ENCODE data around the gene VPS13D.

The VPS13D gene

GRCh38 chr1:12301518-12302237 is 71.8 kb downstream of the VPS13D start:
- Histone ChIP-seq H3K4me1 (ENCODE audit: control insufficient read depth, insufficient read depth, low read length, poor library complexity, severe bottlenecking) (no peaks in the 10 kb centered on the region), H3K27ac (ENCODE audit: insufficient read depth, low read length, poor library complexity, severe bottlenecking) (no peak overlapping the region), H3K9me3 (ENCODE audit: control insufficient read depth, low read length) (no peaks in the 10 kb centered on the region), H3K36me3 (ENCODE audit: control insufficient read depth, insufficient read depth, low read length) (peaks cover 43% of the 10 kb centered on the region), H3K4me3 (ENCODE audit: insufficient read depth, low read depth, low read length, poor library complexity, severe bottlenecking) (no peak overlapping the region), H3K27me3 (replicated peaks; ENCODE audit: control insufficient read depth, insufficient read depth, low read length, poor library complexity, severe bottlenecking) (no peaks in the 10 kb centered on the region)
- no peak for DNase-seq

- H3K4me3 ChIP-seq (ENCODE audit: insufficient read depth, low read depth, low read length, poor library complexity, severe bottlenecking): no peak overlapping the region
- H3K27me3 ChIP-seq (replicated peaks; ENCODE audit: control insufficient read depth, insufficient read depth, low read length, poor library complexity, severe bottlenecking): no peaks in the 10 kb centered on the region
- H3K27ac ChIP-seq (ENCODE audit: insufficient read depth, low read length, poor library complexity, severe bottlenecking): no peak overlapping the region
- no peaks in the 10 kb centered on the region for H3K4me1 ChIP-seq (ENCODE audit: control insufficient read depth, insufficient read depth, low read length, poor library complexity, severe bottlenecking)
- peaks cover 45% of the 10 kb centered on the region for H3K36me3 ChIP-seq (ENCODE audit: control insufficient read depth, insufficient read depth, low read length)
- no peak for DNase-seq
- no peaks in the 10 kb centered on the region for H3K9me3 ChIP-seq (ENCODE audit: control insufficient read depth, low read length)
These were observed 73.1 kb downstream of the VPS13D start for GRCh38 chr1:12302798-12303447.

GRCh38 chr1:12305377-12305776 is 75.5 kb downstream of the VPS13D start:
- Histone ChIP-seq H3K9me3 (ENCODE audit: control insufficient read depth, low read length) (no peaks in the 10 kb centered on the region), H3K27me3 (replicated peaks; ENCODE audit: control insufficient read depth, insufficient read depth, low read length, poor library complexity, severe bottlenecking) (no peaks in the 10 kb centered on the region), H3K36me3 (ENCODE audit: control insufficient read depth, insufficient read depth, low read length) (peaks cover 56% of the 10 kb centered on the region), H3K27ac (ENCODE audit: insufficient read depth, low read length, poor library complexity, severe bottlenecking) (no peak overlapping the region), H3K4me1 (ENCODE audit: control insufficient read depth, insufficient read depth, low read length, poor library complexity, severe bottlenecking) (no peaks in the 10 kb centered on the region), H3K4me3 (ENCODE audit: insufficient read depth, low read depth, low read length, poor library complexity, severe bottlenecking) (no peak overlapping the region)
- no peak for DNase-seq

- no peak overlapping the region for H3K27ac ChIP-seq (ENCODE audit: insufficient read depth, low read length, poor library complexity, severe bottlenecking)
- H3K36me3 ChIP-seq (ENCODE audit: control insufficient read depth, insufficient read depth, low read length): peaks cover 79% of the 10 kb centered on the region
- no peaks in the 10 kb centered on the region for H3K9me3 ChIP-seq (ENCODE audit: control insufficient read depth, low read length)
- no peaks in the 10 kb centered on the region for H3K27me3 ChIP-seq (replicated peaks; ENCODE audit: control insufficient read depth, insufficient read depth, low read length, poor library complexity, severe bottlenecking)
- H3K4me1 ChIP-seq (ENCODE audit: control insufficient read depth, insufficient read depth, low read length, poor library complexity, severe bottlenecking): no peaks in the 10 kb centered on the region
- no peak overlapping the region for H3K4me3 ChIP-seq (ENCODE audit: insufficient read depth, low read depth, low read length, poor library complexity, severe bottlenecking)
- DNase-seq: no peak
These were observed 80.2 kb downstream of the VPS13D start for GRCh38 chr1:12309783-12310742.

GRCh38 chr1:12314333-12314903 is 84.6 kb downstream of the VPS13D start:
- no peak overlapping the region for H3K4me3 ChIP-seq (ENCODE audit: insufficient read depth, low read depth, low read length, poor library complexity, severe bottlenecking)
- H3K27me3 ChIP-seq (replicated peaks; ENCODE audit: control insufficient read depth, insufficient read depth, low read length, poor library complexity, severe bottlenecking): no peaks in the 10 kb centered on the region
- H3K36me3 ChIP-seq (ENCODE audit: control insufficient read depth, insufficient read depth, low read length): peaks cover 66% of the 10 kb centered on the region
- no peaks in the 10 kb centered on the region for H3K4me1 ChIP-seq (ENCODE audit: control insufficient read depth, insufficient read depth, low read length, poor library complexity, severe bottlenecking)
- H3K9me3 ChIP-seq (ENCODE audit: control insufficient read depth, low read length): no peaks in the 10 kb centered on the region
- no peak overlapping the region for H3K27ac ChIP-seq (ENCODE audit: insufficient read depth, low read length, poor library complexity, severe bottlenecking)
- no peak for DNase-seq

GRCh38 chr1:12315146-12315545 is 85.3 kb downstream of the VPS13D start:
- Histone ChIP-seq H3K9me3 (ENCODE audit: control insufficient read depth, low read length) (no peaks in the 10 kb centered on the region), H3K4me3 (ENCODE audit: insufficient read depth, low read depth, low read length, poor library complexity, severe bottlenecking) (no peak overlapping the region), H3K36me3 (ENCODE audit: control insufficient read depth, insufficient read depth, low read length) (peaks cover 67% of the 10 kb centered on the region), H3K27ac (ENCODE audit: insufficient read depth, low read length, poor library complexity, severe bottlenecking) (no peak overlapping the region), H3K27me3 (replicated peaks; ENCODE audit: control insufficient read depth, insufficient read depth, low read length, poor library complexity, severe bottlenecking) (no peaks in the 10 kb centered on the region), H3K4me1 (ENCODE audit: control insufficient read depth, insufficient read depth, low read length, poor library complexity, severe bottlenecking) (no peaks in the 10 kb centered on the region)
- DNase-seq: no peak

- Histone ChIP-seq H3K27ac (ENCODE audit: insufficient read depth, low read length, poor library complexity, severe bottlenecking) (no peak overlapping the region), H3K27me3 (replicated peaks; ENCODE audit: control insufficient read depth, insufficient read depth, low read length, poor library complexity, severe bottlenecking) (no peaks in the 10 kb centered on the region), H3K9me3 (ENCODE audit: control insufficient read depth, low read length) (no peaks in the 10 kb centered on the region), H3K4me1 (ENCODE audit: control insufficient read depth, insufficient read depth, low read length, poor library complexity, severe bottlenecking) (no peaks in the 10 kb centered on the region), H3K4me3 (ENCODE audit: insufficient read depth, low read depth, low read length, poor library complexity, severe bottlenecking) (no peak overlapping the region), H3K36me3 (ENCODE audit: control insufficient read depth, insufficient read depth, low read length) (peaks cover 65% of the 10 kb centered on the region)
- no peak for DNase-seq
These were observed 86.5 kb downstream of the VPS13D start for GRCh38 chr1:12316331-12316730.

- no peaks in the 10 kb centered on the region for H3K27me3 ChIP-seq (replicated peaks; ENCODE audit: control insufficient read depth, insufficient read depth, low read length, poor library complexity, severe bottlenecking)
- DNase-seq: no peak
- H3K27ac ChIP-seq (ENCODE audit: insufficient read depth, low read length, poor library complexity, severe bottlenecking): no peak overlapping the region
- peaks cover 53% of the 10 kb centered on the region for H3K36me3 ChIP-seq (ENCODE audit: control insufficient read depth, insufficient read depth, low read length)
- H3K4me1 ChIP-seq (ENCODE audit: control insufficient read depth, insufficient read depth, low read length, poor library complexity, severe bottlenecking): no peaks in the 10 kb centered on the region
- no peaks in the 10 kb centered on the region for H3K9me3 ChIP-seq (ENCODE audit: control insufficient read depth, low read length)
- no peak overlapping the region for H3K4me3 ChIP-seq (ENCODE audit: insufficient read depth, low read depth, low read length, poor library complexity, severe bottlenecking)
These were observed 90.7 kb downstream of the VPS13D start for GRCh38 chr1:12320486-12320885.

GRCh38 chr1:12324423-12324822 is 94.6 kb downstream of the VPS13D start:
- Histone ChIP-seq H3K4me1 (ENCODE audit: control insufficient read depth, insufficient read depth, low read length, poor library complexity, severe bottlenecking) (no peaks in the 10 kb centered on the region), H3K27me3 (replicated peaks; ENCODE audit: control insufficient read depth, insufficient read depth, low read length, poor library complexity, severe bottlenecking) (no peaks in the 10 kb centered on the region), H3K9me3 (ENCODE audit: control insufficient read depth, low read length) (no peaks in the 10 kb centered on the region), H3K36me3 (ENCODE audit: control insufficient read depth, insufficient read depth, low read length) (peaks cover 49% of the 10 kb centered on the region), H3K27ac (ENCODE audit: insufficient read depth, low read length, poor library complexity, severe bottlenecking) (no peak overlapping the region), H3K4me3 (ENCODE audit: insufficient read depth, low read depth, low read length, poor library complexity, severe bottlenecking) (no peak overlapping the region)
- no peak for DNase-seq

All from effector memory CD4-positive, alpha-beta T cell (primary cell).